Neutrophil (primary cell): ENCODE measurements around the gene USP10.

Source experiments
- H3K27ac ChIP-seq: fragments of 200-600 bp; sonication (generic); 2 replicates; pipeline ENCODE4 v1.5.1; 2016; ENCODE audit warnings: mild to moderate bottlenecking, moderate library complexity
- H3K27me3 ChIP-seq: fragments of 200-600 bp; sonication (generic); 2 replicates; pipeline ENCODE4 v1.6.0; 2016; ENCODE audit warnings: mild to moderate bottlenecking
- H3K36me3 ChIP-seq: fragments of 200-600 bp; sonication (generic); 2 replicates; pipeline ENCODE4 v1.5.1; 2017
- H3K4me1 ChIP-seq, 2 experiments: fragments of 200-600 bp in 1 of 2; sonication (generic) in 1 of 2; 1 replicate in 1 of 2; 2 replicates in 1 of 2; pipeline versions ENCODE4 v1.5.1 to v1.6.1; 2013 to 2016; ENCODE audit warnings: low read depth in 1 of 2, low read length in 1 of 2, mild to moderate bottlenecking in 1 of 2, moderate library complexity in 1 of 2; ENCODE audit not compliant: control insufficient read depth in 1 of 2, insufficient read depth in 1 of 2
- H3K4me3 ChIP-seq, 2 experiments: fragments of 200-600 bp in 1 of 2; sonication (generic) in 1 of 2; 1 replicate in 1 of 2; 2 replicates in 1 of 2; pipeline ENCODE4 v1.5.1; 2013 to 2016; ENCODE audit warnings: low read depth in 1 of 2, low read length in 1 of 2, mild to moderate bottlenecking in 1 of 2, moderate library complexity in 1 of 2
- H3K9me3 ChIP-seq: fragments of 200-600 bp; sonication (generic); 2 replicates; pipeline ENCODE4 v1.5.1; 2016
- TF ChIP-seq, protein P1 (sequence below): fragments of 200-600 bp; sonication (generic); IDR thresholded peaks from 2 replicates; pipeline ENCODE4 v1.5.1; 2016; ENCODE audit warnings: antibody characterized with exemption

The USP10 gene

GRCh38 chr16:84827131-84827574 is 127.4 kb downstream of the USP10 start:
- H3K9me3 ChIP-seq = no peaks in the 10 kb centered on the region
- TF ChIP-seq, protein P1, sequence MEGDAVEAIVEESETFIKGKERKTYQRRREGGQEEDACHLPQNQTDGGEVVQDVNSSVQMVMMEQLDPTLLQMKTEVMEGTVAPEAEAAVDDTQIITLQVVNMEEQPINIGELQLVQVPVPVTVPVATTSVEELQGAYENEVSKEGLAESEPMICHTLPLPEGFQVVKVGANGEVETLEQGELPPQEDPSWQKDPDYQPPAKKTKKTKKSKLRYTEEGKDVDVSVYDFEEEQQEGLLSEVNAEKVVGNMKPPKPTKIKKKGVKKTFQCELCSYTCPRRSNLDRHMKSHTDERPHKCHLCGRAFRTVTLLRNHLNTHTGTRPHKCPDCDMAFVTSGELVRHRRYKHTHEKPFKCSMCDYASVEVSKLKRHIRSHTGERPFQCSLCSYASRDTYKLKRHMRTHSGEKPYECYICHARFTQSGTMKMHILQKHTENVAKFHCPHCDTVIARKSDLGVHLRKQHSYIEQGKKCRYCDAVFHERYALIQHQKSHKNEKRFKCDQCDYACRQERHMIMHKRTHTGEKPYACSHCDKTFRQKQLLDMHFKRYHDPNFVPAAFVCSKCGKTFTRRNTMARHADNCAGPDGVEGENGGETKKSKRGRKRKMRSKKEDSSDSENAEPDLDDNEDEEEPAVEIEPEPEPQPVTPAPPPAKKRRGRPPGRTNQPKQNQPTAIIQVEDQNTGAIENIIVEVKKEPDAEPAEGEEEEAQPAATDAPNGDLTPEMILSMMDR = no peak
- peak overlapping the region; percentile 40 to 46 for H3K4me3 ChIP-seq
- peaks cover 61% of the 10 kb centered on the region for H3K36me3 ChIP-seq
- peaks cover 63 to 68% of the 10 kb centered on the region in 2 experiments for H3K4me1 ChIP-seq
- no peaks in the 10 kb centered on the region for H3K27me3 ChIP-seq
- H3K27ac ChIP-seq = peak overlapping the region; percentile 82

DNA sequence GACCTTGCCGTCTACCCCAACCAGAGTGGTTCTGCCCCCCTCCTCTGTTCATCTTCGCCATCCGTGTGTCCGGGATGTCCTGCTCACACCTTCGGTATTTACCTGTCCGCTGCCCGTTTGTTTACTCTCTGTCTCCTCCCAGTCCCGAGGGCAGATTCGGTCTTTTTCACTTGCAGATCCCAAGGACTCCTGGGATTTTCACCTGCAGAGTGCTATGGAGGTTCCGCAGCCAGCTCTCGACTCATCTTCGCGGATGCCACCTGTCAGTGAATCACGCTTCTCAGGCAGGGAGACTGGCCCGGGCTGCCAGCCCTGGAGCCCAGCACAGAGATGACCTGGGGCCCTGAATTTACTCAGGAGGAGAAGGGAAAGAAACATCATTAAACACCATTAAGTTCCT is 128.1 kb downstream of the USP10 start:
- Histone ChIP-seq H3K9me3 (no peaks in the 10 kb centered on the region), H3K27ac (peak overlapping the region; percentile 82), H3K27me3 (no peaks in the 10 kb centered on the region), H3K4me3 (no peak overlapping the region), H3K4me1 (peaks cover 63 to 67% of the 10 kb centered on the region in 2 experiments), H3K36me3 (peaks cover 64% of the 10 kb centered on the region)
- TF ChIP-seq, protein P1 = no peak

- Histone ChIP-seq H3K36me3 (peaks cover 65% of the 10 kb centered on the region), H3K4me1 (peaks cover 60 to 65% of the 10 kb centered on the region in 2 experiments), H3K9me3 (no peaks in the 10 kb centered on the region), H3K27ac (peak overlapping the region; percentile 82), H3K27me3 (no peaks in the 10 kb centered on the region), H3K4me3 (no peak overlapping the region)
- TF ChIP-seq, protein P1 = no peak
Observed at GRCh38 chr16:84828322-84828721, 128.5 kb downstream of the USP10 start.
